Measurements from ENCODE around the gene KSR1.
A peak's percentile ranks its signal among the peaks of the same experiment; 100 is the strongest.

Gene KSR1

DNA sequence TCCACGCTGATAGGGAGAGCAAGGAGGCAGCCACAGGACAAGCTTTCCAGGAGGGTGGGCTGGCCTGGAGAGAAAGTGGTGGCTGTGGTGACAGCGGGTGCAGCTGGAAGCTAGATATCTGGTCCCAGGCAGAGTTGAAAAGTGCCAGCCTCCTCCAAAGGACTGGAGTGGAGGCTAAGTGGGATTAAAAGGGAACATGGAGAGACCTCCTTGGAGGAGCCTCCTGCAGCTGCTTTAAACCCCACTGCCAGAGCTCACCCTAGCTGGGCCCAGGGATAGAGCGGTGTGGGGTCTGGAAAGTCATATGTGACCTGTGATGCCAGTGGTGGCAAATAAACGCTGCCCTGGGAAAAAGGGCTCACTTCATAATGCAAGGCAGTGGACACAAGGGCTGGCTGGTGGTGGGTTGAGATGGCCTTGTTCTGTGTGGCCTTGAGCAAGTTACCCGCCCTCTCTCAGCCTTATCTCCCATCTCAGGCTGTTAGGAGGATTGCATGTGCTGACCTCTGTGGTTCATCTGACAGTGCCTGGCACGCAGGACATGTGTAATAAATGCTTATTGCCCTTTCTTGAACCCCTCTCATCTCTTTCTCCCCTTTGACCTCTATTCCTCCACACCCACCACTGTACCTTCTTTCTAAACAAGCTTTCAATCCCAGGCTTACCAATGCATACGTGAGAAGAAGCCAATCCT, 113.8 kb downstream of the KSR1 start:
- no peak for DNase-seq (ENCODE audit: low spot score)

DNA sequence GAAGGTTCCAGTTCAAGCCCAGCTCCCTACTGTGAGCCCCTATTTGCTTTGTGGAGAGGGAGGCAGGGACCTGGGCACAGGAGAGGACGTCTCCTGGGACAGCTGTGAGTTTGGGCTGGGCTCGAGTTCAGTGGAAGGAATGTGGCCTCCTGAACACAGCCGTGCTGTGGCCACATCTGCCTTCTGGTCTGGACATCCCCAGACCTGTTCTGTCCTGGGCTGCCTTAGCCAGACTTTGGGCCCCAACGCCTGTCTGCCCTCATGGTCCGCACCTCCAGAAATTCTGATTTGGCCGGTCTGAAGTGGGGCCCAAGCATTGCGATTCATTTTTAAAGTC, 114.3 kb downstream of the KSR1 start:
- DNase-seq (ENCODE audit: low spot score), result no peak

DNA sequence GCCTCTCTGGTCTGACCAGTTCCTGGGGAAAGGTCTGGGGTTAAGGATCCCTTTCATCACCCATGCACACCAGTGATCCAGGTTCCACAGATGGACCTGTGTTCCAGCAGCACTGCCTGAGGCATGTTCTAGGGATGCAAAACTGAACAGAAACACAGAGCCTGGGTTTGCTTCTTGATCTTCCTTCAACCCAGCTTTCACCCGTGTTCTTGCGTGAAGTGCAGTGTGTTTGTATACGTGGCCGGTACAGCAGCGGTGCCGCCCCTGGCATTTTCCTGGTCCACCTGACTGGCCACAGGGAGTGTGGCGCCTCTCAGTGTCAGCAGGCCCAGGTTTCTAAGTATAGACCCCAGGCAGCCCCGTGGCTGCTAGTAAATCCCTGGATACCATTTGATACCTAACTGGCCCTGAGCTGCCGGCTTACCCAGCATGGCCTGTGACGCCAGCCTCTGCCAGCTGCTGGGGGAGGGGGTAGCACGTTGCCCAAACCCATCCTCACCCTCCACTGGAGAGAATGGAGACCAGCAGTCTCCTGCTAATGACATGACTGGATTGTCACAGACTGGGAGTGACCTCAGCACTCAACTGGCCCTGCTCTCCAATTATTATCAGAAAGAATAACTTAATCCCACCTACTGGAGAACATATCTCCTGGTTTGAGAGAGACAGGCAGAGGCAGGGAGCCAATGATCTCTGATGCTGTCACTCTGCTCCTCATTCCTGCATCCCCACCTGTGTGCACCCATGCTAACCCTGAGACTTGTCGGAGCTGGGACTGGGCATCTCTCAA, 115.5 kb downstream of the KSR1 start:
- DNase-seq (ENCODE audit: low spot score), result no peak

DNA sequence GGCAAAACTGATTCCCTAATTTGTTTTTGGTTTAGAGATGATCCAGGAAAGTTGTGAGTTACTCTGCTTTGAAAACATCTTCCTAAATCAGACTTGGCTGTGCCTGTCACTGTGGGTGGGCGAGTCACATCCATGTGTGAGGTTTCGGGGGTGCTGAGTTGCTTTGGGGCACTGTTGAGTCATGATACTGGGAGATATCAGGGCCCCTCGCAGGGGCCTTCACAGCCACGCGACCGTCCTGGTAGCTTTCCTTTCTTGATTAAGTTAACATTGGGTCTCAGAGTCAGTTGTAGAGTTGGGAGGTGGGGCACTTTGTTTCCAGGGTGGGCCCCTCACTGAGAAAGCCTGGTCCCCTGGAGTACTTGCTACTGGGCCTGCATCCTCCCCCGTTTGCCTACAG, 116.4 kb downstream of the KSR1 start:
- no peak for DNase-seq (ENCODE audit: low spot score)

DNA sequence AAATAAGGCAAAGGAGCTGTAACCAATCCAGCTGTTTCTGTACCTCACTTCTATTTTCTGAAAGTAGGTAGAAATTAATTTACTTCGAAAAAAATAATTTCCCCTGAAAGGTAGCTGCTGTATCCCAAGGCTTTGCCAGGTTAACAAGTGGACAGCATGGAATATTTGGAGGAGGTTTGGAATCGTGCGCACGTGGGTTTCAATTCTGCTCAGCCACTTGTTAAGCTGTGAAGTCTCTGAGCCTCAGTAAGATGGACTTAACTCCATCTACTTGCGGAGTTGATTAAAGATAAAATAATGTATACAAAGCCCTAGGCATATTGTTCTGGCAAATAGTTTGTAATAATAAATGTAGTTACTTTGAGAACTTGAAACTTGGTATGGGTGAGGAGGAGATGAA, 117.3 kb downstream of the KSR1 start:
- no peak for DNase-seq (ENCODE audit: low spot score)

DNA sequence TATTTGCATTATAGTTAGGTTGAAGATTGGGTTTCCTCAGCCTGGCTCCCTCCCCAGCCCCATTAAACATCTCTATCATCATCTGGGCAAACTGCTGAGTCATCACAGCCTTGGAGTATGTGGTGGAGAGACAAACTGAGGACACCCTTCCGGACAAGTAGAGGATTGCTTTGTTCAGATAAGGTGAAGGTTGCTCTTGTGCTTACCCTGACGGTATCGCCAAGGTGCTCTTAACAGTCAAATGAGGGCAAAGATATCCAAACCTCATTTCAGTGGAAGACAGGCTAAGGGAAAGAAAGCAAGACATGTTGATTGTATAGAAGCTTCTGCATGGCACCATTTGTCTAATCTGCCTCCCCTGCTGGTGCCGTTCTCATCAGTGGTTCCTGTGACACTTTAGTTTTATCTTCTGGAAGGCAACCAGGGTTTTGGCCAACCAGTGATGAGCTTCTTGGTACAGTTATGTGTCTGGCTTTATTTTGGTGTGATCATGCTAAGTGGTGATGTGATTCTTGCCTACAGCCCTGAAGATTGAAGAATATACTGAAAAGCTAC, 117.8 kb downstream of the KSR1 start:
- DNase-seq (ENCODE audit: low spot score), result no peak

DNA sequence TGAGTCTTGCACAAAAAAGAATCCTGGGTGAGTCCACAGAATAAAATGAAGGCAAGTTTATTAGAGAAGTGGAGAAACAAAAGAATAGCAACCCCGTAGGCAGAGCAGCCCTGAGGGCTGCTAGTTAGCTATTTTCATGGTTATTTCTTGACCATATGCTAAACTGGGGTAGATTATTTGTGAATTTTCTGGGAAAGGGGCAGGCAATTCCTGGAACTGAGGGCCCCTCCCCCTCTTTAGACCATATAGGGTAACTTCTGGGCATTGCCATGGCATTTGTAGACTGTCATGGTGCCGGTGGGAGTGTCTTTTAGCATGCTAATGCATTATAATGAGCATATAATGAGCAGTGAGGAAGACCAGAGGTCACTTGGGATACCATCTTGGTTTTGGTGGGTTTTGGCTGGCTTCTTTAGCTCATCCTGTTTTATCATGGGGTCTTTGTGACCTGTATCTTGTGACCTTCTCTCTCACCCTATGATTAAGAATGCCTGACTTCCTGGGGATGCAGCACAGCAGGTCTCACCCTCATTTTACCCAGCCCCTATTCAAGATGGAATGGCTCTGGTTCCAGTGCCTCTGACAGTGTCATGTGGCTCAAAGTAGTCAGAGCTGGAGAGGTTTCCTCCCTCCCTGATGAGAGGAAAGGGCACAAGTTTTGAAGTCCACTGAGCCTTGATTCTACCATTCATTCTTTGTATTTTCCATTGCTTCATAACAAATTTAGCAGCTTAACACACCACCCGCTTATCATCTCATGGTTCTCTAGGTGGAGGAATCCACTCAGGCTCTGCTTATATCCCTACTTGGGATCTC, 119.1 kb downstream of the KSR1 start:
- no peak for DNase-seq (ENCODE audit: low spot score)

DNA sequence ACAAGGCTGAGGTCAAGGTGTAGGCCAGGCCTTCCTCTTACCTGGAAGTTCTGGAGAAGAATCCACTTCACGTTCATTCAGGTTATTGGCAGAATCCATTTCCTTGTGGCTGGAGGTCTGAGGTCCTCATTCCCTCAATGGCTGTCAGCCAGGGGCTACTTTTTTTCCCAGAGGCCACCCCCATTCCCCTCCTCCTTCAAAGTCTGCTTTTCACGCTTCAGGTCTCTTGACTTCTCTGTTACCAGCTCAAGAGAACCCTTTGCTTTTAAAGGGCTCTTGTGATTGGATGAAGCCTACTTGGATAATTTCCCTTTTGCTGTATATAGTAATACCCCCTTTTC, 119.6 kb downstream of the KSR1 start:
- no peak for DNase-seq (ENCODE audit: low spot score)

DNA sequence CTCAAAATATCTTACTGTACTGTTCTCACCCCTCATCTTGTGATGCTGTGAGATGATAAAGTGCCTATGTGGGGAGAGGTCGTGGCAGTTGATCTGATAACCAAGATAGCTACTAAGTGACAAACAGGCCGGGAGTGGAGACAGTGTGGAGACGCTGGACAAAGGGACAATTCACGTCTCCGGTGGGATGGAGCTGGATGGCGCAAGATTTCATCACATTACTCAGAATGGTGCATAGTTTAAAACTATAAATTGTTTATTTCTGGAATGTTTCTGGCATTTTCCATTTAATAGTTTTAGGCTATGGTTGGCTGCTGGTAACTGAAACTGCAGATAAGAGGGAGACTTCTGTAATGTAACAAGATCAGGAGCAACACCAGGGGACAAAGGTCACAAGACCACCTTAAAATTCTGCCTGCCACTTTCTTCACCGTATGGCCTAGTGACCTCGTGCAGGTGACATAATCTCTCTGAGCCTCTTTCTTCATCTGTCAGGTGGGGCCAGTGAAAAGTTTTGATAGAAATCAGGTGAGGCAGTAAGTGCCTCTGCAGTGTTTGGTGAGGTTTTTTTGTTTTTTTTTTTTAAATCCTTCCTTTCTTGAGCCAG, 120.3 kb downstream of the KSR1 start:
- no peak for DNase-seq (ENCODE audit: low spot score)

DNA sequence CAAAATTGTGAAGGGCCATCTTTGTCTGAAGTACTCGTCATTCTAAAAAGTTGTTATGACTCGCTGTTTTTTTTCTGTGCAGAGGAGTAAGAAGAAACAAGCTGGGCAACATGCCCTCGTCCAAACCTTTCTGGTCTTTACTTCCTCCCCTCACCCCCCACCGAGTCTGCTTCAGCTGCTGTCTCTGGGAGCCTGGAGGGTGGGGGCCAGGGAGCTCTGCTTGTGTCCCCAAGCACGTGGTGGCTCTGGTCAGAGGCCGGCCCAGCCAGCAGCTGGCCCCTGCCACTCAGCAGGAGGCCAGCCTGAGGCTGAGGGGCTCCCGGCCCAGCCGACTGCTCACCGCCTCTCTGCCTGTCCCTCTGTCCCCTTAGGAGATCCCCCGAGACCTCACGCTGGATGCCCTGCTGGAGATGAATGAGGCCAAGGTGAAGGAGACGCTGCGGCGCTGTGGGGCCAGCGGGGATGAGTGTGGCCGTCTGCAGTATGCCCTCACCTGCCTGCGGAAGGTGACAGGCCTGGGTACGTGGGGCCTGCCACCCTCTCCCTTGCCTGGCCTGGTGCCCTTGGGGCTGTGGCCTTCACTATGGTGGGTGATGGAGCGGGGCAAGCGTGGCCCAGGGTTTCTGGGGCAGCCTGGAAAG, 121.0 kb downstream of the KSR1 start:
- DNase-seq (ENCODE audit: low spot score), result no peak

DNA sequence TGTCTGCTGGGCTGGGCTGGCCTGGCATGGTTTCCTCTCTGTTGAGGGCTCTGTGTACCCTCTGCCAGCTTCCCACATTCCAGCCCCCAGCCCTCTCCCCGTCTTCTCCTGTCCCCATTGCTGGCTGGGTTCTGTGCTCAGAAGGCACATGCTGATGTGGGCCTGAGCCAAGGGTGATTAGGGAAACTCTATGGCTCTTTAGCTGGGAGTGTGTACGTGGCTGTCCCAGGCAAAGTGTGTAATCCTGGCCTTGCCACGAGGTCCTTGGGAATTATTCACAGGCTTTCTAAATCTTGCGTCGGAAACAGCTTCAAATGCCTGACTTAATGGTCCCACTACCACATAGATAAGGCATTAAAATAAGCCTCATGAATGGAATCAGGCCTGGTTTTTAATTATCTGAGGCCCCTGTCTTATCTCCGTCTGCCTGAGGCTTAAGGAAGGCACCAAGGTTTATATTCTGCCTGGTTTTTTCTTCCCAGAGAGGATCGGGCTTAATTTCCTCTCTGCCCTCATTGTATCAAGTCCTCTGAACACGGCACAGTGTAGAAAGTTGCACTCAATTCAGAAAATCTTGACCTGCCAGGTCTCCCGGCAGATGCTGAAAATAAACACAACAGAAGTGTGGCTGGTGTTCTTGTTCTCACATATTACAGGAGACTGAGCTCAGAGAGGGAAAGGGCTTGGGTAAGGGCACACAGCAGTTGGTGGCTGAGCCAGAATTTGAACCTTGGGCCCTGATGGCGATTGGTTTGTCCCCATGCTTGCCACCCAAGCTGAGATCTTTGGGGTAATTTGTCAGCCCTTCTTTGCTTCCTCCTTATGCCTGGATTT, 121.9 kb downstream of the KSR1 start:
- no peak for DNase-seq (ENCODE audit: low spot score)

DNA sequence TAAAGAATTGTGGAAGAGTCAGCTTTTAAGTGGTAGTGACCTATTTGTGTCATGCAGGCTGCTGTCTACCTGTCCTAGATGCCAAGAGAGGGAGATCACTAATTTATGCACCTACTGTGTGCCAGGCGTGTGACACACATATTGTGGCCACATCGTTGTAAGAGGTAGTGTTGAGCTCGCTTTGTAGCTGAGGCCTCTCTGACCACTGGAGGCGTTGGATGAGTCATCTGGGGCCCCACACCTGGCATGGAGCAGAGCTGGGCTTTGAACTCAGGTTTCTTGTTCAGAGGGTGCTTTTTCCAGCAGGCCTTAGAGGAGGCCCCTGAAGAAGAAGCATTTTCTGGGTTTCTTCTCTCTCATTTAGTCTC, 122.5 kb downstream of the KSR1 start:
- peak; percentile 12 for DNase-seq (ENCODE audit: low spot score)

DNA sequence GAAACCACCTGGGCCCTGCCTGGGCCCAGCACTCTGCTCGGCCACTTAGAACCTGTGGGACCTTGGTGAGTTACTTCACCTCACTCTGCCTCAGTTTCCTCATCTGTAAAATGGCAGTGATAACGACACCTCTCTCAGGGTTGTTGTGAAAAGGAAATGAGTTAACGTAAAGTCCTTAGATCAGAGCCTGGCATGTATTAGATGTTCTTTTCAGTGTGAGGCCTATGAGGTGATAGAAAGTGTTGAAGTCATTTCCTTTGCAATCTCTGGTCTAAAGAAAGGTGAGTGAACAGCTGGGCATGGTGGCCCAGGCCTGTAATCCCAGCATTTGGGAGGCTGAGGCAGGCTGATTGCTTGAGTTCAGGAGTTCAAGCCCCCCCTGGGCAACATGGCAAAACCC, 123.1 kb downstream of the KSR1 start:
- no peak for DNase-seq (ENCODE audit: low spot score)

DNA sequence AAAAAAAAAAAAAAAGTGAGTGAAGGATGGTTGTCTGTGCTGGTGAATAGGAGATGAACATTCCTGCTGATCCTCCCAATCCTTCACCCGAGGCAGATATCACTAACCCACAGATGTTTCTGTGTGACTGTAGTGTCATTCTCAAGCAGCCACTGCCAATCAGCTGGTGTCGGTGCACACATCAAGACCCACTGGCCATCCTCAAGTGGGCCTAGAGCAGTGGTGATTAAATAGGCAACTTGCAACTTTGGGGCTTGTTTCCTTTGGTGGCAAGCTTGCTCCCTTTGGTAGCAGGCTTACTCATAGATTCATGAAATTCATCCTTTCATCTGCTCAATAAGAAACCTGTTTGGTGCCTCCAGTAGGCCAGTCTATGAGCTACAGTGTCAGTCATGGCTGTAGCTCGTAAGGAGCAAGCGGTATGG, 123.7 kb downstream of the KSR1 start:
- DNase-seq (ENCODE audit: low spot score), result no peak

DNA sequence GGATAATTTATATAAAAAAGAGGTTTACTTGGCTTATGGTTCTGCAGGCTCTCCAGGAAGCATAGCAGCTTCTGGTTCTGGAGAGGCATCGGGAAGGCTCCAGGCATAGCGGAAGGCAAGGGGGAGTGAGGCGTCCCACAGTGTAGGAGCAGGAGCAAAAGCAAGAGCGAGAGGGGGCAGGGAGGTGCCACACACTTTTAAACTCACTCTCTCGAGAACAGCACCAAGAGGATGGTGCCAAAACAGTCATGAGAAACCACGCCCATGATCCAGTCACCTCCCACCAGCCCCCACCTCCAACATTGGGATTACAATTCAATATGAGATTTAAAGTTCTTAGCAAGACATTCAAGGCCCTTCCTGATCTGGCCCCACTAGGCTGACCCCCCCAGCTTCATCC, 124.8 kb downstream of the KSR1 start:
- DNase-seq (ENCODE audit: low spot score), result no peak

DNA sequence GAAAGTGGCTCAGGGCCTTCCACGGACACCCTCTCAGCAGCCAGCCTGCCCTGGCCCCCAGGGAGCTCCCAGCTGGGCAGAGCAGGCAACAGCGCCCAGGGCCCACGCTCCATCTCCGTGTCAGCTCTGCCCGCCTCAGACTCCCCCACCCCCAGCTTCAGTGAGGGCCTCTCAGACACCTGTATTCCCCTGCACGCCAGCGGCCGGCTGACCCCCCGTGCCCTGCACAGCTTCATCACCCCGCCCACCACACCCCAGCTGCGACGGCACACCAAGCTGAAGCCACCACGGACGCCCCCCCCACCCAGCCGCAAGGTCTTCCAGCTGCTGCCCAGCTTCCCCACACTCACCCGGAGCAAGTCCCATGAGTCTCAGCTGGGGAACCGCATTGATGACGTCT, 126.4 kb downstream of the KSR1 start:
- DNase-seq (ENCODE audit: low spot score), result no peak

DNA sequence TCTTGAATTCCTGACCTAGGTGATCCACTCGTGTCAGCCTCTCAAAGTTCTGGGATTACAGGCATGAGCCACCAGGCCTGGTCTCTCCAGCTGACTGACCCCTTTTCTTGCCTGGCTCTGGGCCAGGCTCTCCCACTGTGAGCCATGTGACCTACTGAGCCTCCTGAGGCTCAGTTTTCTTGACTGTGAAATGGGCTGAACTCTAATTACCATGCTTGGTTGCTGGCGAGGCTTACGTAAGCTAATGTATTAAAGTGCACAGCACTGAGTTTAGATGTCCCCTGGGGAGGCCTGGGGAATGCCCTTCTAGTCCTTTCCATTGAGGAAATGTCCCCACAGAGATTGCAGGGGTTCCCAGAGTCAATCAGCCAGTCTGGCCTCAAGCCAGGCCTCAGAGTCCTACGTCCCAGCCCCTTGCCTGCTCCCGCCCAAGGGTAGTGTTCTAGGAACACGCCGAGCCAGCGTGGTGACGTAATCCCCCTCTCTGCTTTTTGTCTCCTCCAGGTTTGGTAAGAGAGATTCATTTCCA, 129.0 kb downstream of the KSR1 start:
- DNase-seq (ENCODE audit: low spot score), result no peak

DNA sequence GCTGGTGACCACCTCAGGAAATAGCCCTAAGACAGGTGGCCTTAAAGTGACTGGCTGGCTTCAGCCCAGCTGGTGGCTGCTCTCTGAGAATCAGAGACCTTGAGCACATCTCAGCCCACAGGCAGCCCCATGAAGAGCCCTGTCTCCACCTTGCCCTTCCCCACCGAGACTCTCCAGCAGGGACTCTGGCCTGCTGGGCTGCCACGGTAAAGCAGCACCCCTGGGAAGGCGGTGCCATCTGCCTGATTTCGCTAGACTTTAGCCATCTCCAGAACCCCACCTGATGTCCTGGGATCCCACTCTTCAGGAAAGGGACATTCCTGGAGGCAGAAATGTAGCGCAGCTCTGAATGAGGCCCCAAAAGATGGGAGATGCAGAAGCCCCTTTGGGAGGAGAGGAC, 129.5 kb downstream of the KSR1 start:
- DNase-seq (ENCODE audit: low spot score), result no peak

DNA sequence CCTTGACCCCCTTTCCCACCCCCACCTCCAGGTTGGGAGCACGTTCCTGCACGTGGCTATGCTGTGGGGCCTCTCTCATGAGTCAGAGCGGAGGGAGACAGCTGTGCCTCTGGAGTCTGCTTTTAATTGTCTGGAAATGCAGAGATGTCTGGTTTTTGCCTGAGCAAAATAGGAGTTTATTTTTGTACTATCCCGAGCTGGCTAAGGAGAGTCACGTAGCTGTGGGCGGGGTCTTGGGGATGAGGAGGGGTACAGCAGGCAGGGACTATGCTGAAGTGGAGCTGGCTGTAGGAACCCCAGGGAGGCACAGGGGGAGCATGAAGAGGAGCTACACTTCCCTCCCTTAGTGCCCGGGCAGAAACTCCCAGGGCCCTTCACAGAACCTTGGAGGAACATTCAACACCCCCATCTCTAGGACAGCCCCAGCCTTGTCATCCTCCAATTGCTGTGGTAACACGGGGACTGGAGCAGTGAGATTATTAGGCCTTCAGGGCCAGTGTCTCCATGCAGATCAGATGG, 130.0 kb downstream of the KSR1 start:
- DNase-seq (ENCODE audit: low spot score), result no peak

DNA sequence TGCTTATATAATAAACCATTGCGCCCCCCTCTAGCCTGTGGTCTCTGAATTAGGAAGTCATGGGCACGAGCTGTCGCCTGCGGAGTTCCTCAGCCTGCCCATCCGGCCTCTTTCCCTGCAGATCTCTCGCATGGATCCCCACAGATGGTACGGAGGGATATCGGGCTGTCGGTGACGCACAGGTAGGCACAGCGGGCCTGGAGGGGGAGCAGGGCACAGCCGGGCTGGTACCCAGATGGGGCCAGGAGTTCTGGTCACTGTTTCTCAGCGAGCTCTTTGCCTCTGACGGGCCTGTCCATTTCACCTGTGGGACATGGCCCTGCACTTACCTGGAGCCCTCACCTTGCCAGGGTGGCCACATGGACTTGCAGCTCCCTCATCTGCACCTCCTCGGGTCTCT, 132.1 kb downstream of the KSR1 start:
- DNase-seq (ENCODE audit: low spot score), result no peak

DNA sequence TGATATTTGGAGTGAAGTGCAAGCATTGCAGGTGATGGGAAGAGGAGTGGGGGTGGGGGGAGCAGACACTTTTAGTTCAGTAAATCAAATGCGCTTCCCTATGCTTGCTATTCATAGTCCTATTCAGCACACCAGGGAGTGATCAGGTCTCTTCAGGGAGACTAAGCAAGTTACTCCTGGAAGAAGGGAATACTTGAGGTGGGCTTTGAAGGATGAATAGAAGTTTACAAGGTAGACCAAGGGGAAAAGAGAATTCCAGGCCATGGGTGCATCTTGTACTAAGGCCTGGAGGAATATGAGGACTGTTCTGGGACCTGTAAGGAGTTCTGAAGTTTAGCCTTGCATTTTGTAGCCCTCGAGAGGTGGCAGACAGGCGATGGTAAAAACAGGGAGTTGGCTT, 134.6 kb downstream of the KSR1 start:
- no peak for DNase-seq (ENCODE audit: low spot score)

Data from CD4-positive, alpha-beta T cell treated with Interleukin-2 at 100 ng/mL for 4 hours (primary cell).